SK-N-SH (cell line): Measurements from ENCODE around the gene IQSEC3. TPM values are rescaled to one million over a fixed set of nuclear protein-coding genes. Genes with fewer than 3 reads are reported as not detected.

Experiments
- CTCF ChIA-PET: fragments of 300-600, 350-600 bp; formaldehyde crosslinking; extraction: SDS; loops from one replicate; lab custom pipeline; 2021; lab: Yijun Ruan, JAX
- POLR2A ChIA-PET: fragments of 350-600 bp; sonication (Branson Sonifier 250); formaldehyde crosslinking; extraction: SDS; loops from one replicate; lab custom pipeline; 2020; ENCODE audit warnings: antibody characterized with exemption, inconsistent platforms; lab: Yijun Ruan, JAX
- DNase-seq: peaks from one replicate; pipeline ENCODE4 v3.0.0; 2012
- H2AFZ ChIP-seq: fragments of 200-600 bp; sonication (generic); 2 replicates; pipeline ENCODE4 v1.8.1; 2016; ENCODE audit warnings: antibody characterized with exemption, mild to moderate bottlenecking, low read depth
- H3F3A ChIP-seq: fragments of 200-600 bp; sonication (generic); replicated peaks from 2 replicates; pipeline ENCODE3; 2016; ENCODE audit warnings: antibody characterized with exemption, mild to moderate bottlenecking; ENCODE audit not compliant: insufficient read depth
- H3K27ac ChIP-seq, 2 experiments: fragments of 200-500 bp in 1 of 2; fragments of 200-600 bp in 1 of 2; sonication (Bioruptor generic) in 1 of 2; sonication (generic), shearing (Covaris generic) in 1 of 2; 2 replicates each; pipeline versions ENCODE4 v1.5.1 to v1.6.1; 2014 to 2016; ENCODE audit warnings: low read depth in 2 of 2, inconsistent platforms in 1 of 2, low read length in 1 of 2, mild to moderate bottlenecking in 1 of 2, mixed read lengths in 1 of 2
- H3K27me3 ChIP-seq: fragments of 200-600 bp; sonication (generic), shearing (Covaris generic); 2 replicates; pipeline ENCODE4 v1.6.1; 2016; ENCODE audit warnings: mixed run types; ENCODE audit not compliant: insufficient read depth
- H3K36me3 ChIP-seq, 2 experiments: fragments of 200-500 bp in 1 of 2; fragments of 200-600 bp in 1 of 2; sonication (Bioruptor generic) in 1 of 2; sonication (generic) in 1 of 2; replicated peaks in 1 of 2; 2 replicates each; pipeline versions ENCODE3 to v1.5.1; 2014 to 2016; ENCODE audit warnings: low read length in 1 of 2, mild to moderate bottlenecking in 1 of 2; ENCODE audit not compliant: insufficient read depth in 2 of 2, control insufficient read depth in 1 of 2
- H3K4me1 ChIP-seq, 2 experiments: fragments of 200-500 bp in 1 of 2; fragments of 200-600 bp in 1 of 2; sonication (Bioruptor generic) in 1 of 2; sonication (generic), shearing (Covaris generic) in 1 of 2; 2 replicates each; pipeline versions ENCODE4 v1.5.1 to v1.6.1; 2014 to 2016; ENCODE audit warnings: low read depth in 1 of 2, low read length in 1 of 2, mixed run types in 1 of 2; ENCODE audit not compliant: insufficient read depth in 2 of 2, control insufficient read depth in 1 of 2
- H3K4me2 ChIP-seq: fragments of 200-600 bp; sonication (generic), shearing (Covaris generic); 2 replicates; pipeline ENCODE4 v1.6.1; 2017; ENCODE audit warnings: mixed run types
- H3K4me3 ChIP-seq, 2 experiments: fragments of 200-500 bp in 1 of 2; fragments of 200-600 bp in 1 of 2; sonication (Bioruptor generic) in 1 of 2; sonication (generic), shearing (Covaris generic) in 1 of 2; 2 replicates each; pipeline versions ENCODE4 v1.5.1 to v1.8.1; 2014 to 2016; ENCODE audit warnings: low read depth in 2 of 2, inconsistent platforms in 1 of 2, low read length in 1 of 2, mild to moderate bottlenecking in 1 of 2, mixed read lengths in 1 of 2, moderate library complexity in 1 of 2
- H3K79me2 ChIP-seq: fragments of 200-600 bp; sonication (generic); 2 replicates; pipeline ENCODE4 v1.8.1; 2017; ENCODE audit warnings: mild to moderate bottlenecking; ENCODE audit not compliant: insufficient read depth
- H3K9ac ChIP-seq: fragments of 200-600 bp; sonication (generic); 2 replicates; pipeline ENCODE4 v1.6.1; 2017; ENCODE audit warnings: mixed run types
- H3K9me2 ChIP-seq: fragments of 200-600 bp; sonication (generic); 2 replicates; pipeline ENCODE4 v1.6.1; 2017; ENCODE audit warnings: mixed run types
- H3K9me3 ChIP-seq: fragments of 200-600 bp; sonication (generic); 2 replicates; pipeline ENCODE4 v1.6.1; 2017; ENCODE audit warnings: mixed run types, mild to moderate bottlenecking, moderate library complexity
- H4K20me1 ChIP-seq: fragments of 200-600 bp; sonication (generic); 2 replicates; pipeline ENCODE4 v1.6.1; 2017; ENCODE audit warnings: mild to moderate bottlenecking, mixed run types; ENCODE audit not compliant: insufficient read depth
- ELF1 ChIP-seq: IDR thresholded peaks from 2 replicates; pipeline ENCODE4 v1.4.0; 2012
- EP300 ChIP-seq, 2 experiments: IDR thresholded peaks; 2 replicates each; pipeline versions ENCODE4 v1.4.0 to v1.6.1; 2012; ENCODE audit warnings: borderline replicate concordance in 1 of 2, low read depth in 1 of 2, low read length in 1 of 2
- FOSL2 ChIP-seq: IDR thresholded peaks from 2 replicates; pipeline ENCODE4 v1.4.0; 2012; ENCODE audit warnings: low read depth, mild to moderate bottlenecking, moderate library complexity, borderline replicate concordance
- FOXJ3 ChIP-seq: sonication (generic); formaldehyde crosslinking; IDR thresholded peaks from 2 replicates; pipeline ENCODE4 v1.5.1; 2020; ENCODE audit warnings: mild to moderate bottlenecking, missing genetic modification reagents
- GABPA ChIP-seq: IDR thresholded peaks from 2 replicates; pipeline ENCODE4 v1.4.0; 2012; ENCODE audit warnings: low read depth, mild to moderate bottlenecking
- GATA2 ChIP-seq: sonication (generic); formaldehyde crosslinking; IDR thresholded peaks from 2 replicates; pipeline ENCODE4 v1.5.0; 2020; ENCODE audit warnings: mild to moderate bottlenecking, missing genetic modification reagents
- MEF2A ChIP-seq: IDR thresholded peaks from 2 replicates; pipeline ENCODE4 v1.4.0; 2012; ENCODE audit warnings: low read depth, borderline replicate concordance
- NFIC ChIP-seq: IDR thresholded peaks from 2 replicates; pipeline ENCODE4 v1.4.0; 2012; ENCODE audit warnings: borderline replicate concordance
- POLR2AphosphoS5 ChIP-seq: IDR thresholded peaks from 2 replicates; pipeline ENCODE4 v1.6.1; 2012; ENCODE audit warnings: low read depth, low read length
- RAD21 ChIP-seq: IDR thresholded peaks from 2 replicates; pipeline ENCODE4 v1.6.1; 2012; ENCODE audit warnings: mild to moderate bottlenecking, low read length
- SIN3A ChIP-seq: IDR thresholded peaks from 2 replicates; pipeline ENCODE4 v1.6.1; 2012; ENCODE audit warnings: low read depth, mild to moderate bottlenecking, low read length, moderate library complexity, borderline replicate concordance
- SMC3 ChIP-seq: IDR thresholded peaks from 2 replicates; pipeline ENCODE4 v1.6.1; 2012; ENCODE audit warnings: low read depth, low read length, improper control_type of control experiment
- TEAD4 ChIP-seq: IDR thresholded peaks from 2 replicates; pipeline ENCODE4 v1.4.0; 2012; ENCODE audit warnings: mild to moderate bottlenecking, borderline replicate concordance; ENCODE audit not compliant: insufficient read depth
- YY1 ChIP-seq: IDR thresholded peaks from 2 replicates; pipeline ENCODE4 v1.4.0; 2012; ENCODE audit warnings: low read depth, mild to moderate bottlenecking
- WGBS: methylation state at CpG from one replicate; pipeline ENCODE4 v1.1.6; 2017; ENCODE audit warnings: low lambda C conversion rate; 5-methylcytosine and 5-hydroxymethylcytosine counted together
- polyA plus RNA-seq, 3 experiments: library from polyadenylated mRNA; depleted of rRNA; stranded (reverse); fragments of >200 nt; gene quantifications; 2 replicates each; pipeline ENCODE4 v1.2.3, GENCODE V29; 2012
- TF ChIP-seq, protein P1 (sequence below): IDR thresholded peaks from 2 replicates; pipeline ENCODE4 v1.6.1; 2012; ENCODE audit warnings: mild to moderate bottlenecking, low read depth, low read length, moderate library complexity
- TF ChIP-seq, protein P2 (sequence below): IDR thresholded peaks from 2 replicates; pipeline ENCODE4 v1.4.0; 2012; ENCODE audit warnings: low read depth, borderline replicate concordance
- TF ChIP-seq, protein P3 (sequence below): fragments of 150-350 bp; IDR thresholded peaks from 2 replicates; pipeline ENCODE4 v1.6.1; 2016; ENCODE audit warnings: mild to moderate bottlenecking, low read depth, low read length

IQSEC3 gene
- polyA plus RNA-seq, 1 of the 3 experiments (the other 2 are of a cell fraction): 0.02 TPM

DNA sequence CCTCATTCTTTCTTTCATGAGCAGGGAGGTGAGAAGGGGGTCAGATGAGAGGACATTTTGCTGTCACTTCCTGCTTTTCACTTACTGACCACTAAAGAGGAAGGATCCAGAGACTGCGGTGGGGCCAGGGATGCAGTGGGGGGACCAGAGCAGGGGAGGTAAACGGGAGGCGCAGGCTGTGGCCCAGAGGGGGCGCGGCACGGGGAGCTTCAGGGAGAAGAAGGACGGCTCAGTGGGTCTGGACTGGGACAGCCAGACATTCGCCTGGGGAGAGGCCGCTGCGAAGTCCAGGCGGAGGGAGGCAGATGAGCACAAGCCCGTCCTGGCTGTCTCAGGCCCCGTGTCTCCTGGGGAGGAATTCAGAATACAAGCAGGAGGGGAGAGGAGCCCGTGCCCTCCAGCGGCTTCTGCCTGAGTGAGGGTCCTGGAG lies 106.2 kb downstream of the IQSEC3 start:
- POLR2A ChIA-PET: no interaction called here
- no peak overlapping the region for H3K4me2 ChIP-seq
- no peaks in the 10 kb centered on the region for H3F3A ChIP-seq
- CTCF ChIA-PET: interaction anchor here (1.4 to 3.3 kb wide), 3 partner anchors 16 to 19 kb away, joined by 3 to 22 read pairs (median 17); no protein-coding TSS in a partner anchor
- no peak overlapping the region for H2AFZ ChIP-seq
- H3K4me1 ChIP-seq: peaks cover 14 to 64% of the 10 kb centered on the region in 2 experiments
- no peaks in the 10 kb centered on the region for H3K27me3 ChIP-seq
- H3K9ac ChIP-seq: no peak overlapping the region
- H3K9me2 ChIP-seq: no peaks in the 10 kb centered on the region
- H3K27ac ChIP-seq: no peak overlapping the region; a peak in 1 of 4 replicates
- H3K36me3 ChIP-seq: no peaks in the 10 kb centered on the region
- WGBS: 78% methylated on average over 11 of the region's 15 CpGs
- TF ChIP-seq FOSL2: no peak
- TF ChIP-seq, all 33 proteins: peak for 0
- Histone ChIP-seq H3K9me3 (no peaks in the 10 kb centered on the region), H3K4me3 (no peak overlapping the region), H3K79me2 (no peaks in the 10 kb centered on the region), H4K20me1 (no peaks in the 10 kb centered on the region)
- DNase-seq: no peak

- POLR2A ChIA-PET: no interaction called here
- H3K27ac ChIP-seq: peak overlapping the region in 1 of 2 experiments; percentile 32; a peak in 2 of 4 replicates
- no peaks in the 10 kb centered on the region for H3K79me2 ChIP-seq
- CTCF ChIA-PET: interaction anchor here (1.4 to 3.3 kb wide), 2 partner anchors 17 to 21 kb away, joined by 3 to 17 read pairs; no protein-coding TSS in a partner anchor
- 87% methylated on average over 6 of the region's 6 CpGs for WGBS
- TF ChIP-seq, protein P1, sequence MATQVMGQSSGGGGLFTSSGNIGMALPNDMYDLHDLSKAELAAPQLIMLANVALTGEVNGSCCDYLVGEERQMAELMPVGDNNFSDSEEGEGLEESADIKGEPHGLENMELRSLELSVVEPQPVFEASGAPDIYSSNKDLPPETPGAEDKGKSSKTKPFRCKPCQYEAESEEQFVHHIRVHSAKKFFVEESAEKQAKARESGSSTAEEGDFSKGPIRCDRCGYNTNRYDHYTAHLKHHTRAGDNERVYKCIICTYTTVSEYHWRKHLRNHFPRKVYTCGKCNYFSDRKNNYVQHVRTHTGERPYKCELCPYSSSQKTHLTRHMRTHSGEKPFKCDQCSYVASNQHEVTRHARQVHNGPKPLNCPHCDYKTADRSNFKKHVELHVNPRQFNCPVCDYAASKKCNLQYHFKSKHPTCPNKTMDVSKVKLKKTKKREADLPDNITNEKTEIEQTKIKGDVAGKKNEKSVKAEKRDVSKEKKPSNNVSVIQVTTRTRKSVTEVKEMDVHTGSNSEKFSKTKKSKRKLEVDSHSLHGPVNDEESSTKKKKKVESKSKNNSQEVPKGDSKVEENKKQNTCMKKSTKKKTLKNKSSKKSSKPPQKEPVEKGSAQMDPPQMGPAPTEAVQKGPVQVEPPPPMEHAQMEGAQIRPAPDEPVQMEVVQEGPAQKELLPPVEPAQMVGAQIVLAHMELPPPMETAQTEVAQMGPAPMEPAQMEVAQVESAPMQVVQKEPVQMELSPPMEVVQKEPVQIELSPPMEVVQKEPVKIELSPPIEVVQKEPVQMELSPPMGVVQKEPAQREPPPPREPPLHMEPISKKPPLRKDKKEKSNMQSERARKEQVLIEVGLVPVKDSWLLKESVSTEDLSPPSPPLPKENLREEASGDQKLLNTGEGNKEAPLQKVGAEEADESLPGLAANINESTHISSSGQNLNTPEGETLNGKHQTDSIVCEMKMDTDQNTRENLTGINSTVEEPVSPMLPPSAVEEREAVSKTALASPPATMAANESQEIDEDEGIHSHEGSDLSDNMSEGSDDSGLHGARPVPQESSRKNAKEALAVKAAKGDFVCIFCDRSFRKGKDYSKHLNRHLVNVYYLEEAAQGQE: no peak
- TF ChIP-seq EP300 (IDR thresholded peaks at IDR 0.05; ENCODE audit: borderline replicate concordance in 1 of 2, low read depth in 1 of 2, low read length in 1 of 2) (no peak), POLR2AphosphoS5 (no peak), NFIC (no peak), FOXJ3 (CRISPR knock-in tag) (no peak), SIN3A (no peak), MEF2A (no peak), TEAD4 (no peak), RAD21 (no peak), FOSL2 (no peak), YY1 (no peak), SMC3 (no peak), GABPA (no peak), ELF1 (no peak), GATA2 (no peak)
- TF ChIP-seq, protein P2, sequence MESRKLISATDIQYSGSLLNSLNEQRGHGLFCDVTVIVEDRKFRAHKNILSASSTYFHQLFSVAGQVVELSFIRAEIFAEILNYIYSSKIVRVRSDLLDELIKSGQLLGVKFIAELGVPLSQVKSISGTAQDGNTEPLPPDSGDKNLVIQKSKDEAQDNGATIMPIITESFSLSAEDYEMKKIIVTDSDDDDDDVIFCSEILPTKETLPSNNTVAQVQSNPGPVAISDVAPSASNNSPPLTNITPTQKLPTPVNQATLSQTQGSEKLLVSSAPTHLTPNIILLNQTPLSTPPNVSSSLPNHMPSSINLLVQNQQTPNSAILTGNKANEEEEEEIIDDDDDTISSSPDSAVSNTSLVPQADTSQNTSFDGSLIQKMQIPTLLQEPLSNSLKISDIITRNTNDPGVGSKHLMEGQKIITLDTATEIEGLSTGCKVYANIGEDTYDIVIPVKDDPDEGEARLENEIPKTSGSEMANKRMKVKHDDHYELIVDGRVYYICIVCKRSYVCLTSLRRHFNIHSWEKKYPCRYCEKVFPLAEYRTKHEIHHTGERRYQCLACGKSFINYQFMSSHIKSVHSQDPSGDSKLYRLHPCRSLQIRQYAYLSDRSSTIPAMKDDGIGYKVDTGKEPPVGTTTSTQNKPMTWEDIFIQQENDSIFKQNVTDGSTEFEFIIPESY: no peak
- TF ChIP-seq, protein P3, sequence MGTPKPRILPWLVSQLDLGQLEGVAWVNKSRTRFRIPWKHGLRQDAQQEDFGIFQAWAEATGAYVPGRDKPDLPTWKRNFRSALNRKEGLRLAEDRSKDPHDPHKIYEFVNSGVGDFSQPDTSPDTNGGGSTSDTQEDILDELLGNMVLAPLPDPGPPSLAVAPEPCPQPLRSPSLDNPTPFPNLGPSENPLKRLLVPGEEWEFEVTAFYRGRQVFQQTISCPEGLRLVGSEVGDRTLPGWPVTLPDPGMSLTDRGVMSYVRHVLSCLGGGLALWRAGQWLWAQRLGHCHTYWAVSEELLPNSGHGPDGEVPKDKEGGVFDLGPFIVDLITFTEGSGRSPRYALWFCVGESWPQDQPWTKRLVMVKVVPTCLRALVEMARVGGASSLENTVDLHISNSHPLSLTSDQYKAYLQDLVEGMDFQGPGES: no peak
- no peaks in the 10 kb centered on the region for H3K36me3 ChIP-seq
- H4K20me1 ChIP-seq: no peaks in the 10 kb centered on the region
- H2AFZ ChIP-seq: no peak overlapping the region
- H3F3A ChIP-seq: no peaks in the 10 kb centered on the region
- H3K9ac ChIP-seq: no peak overlapping the region
- no peaks in the 10 kb centered on the region for H3K9me2 ChIP-seq
- no peak for DNase-seq
- H3K9me3 ChIP-seq: no peaks in the 10 kb centered on the region
- no peak overlapping the region for H3K4me2 ChIP-seq
- no peaks in the 10 kb centered on the region for H3K27me3 ChIP-seq
- H3K4me3 ChIP-seq: no peak overlapping the region
- H3K4me1 ChIP-seq: peaks cover 14 to 77% of the 10 kb centered on the region in 2 experiments
Observed at GRCh38 chr12:174124-174523, 107.6 kb downstream of the IQSEC3 start.
